D721Med (cell line): ENCODE data around the gene PBX4.
"Not testable (repeated sequence)": the region's sequence is repeated elsewhere in the genome, so short reads cannot be mapped to it uniquely, and the experiment has no call there.

ENCODE experiments used
- DNase-seq: peaks from one replicate; pipeline ENCODE4 v3.0.0; 2011; ENCODE audit warnings: low spot score; ENCODE audit not compliant: insufficient read length
- FAIRE-seq: peaks from 2 replicates; lab custom pipeline; 2011; peaks lifted over from hg19 to GRCh38; lab: Jason Lieb, UNC
- TF ChIP-seq, protein P1 (sequence below): IDR thresholded peaks from 2 replicates; pipeline ENCODE4 v1.5.1; 2012; ENCODE audit warnings: mild to moderate bottlenecking, control low read depth; ENCODE audit not compliant: insufficient read depth; ENCODE audit errors: missing control alignments

The PBX4 gene

DNA sequence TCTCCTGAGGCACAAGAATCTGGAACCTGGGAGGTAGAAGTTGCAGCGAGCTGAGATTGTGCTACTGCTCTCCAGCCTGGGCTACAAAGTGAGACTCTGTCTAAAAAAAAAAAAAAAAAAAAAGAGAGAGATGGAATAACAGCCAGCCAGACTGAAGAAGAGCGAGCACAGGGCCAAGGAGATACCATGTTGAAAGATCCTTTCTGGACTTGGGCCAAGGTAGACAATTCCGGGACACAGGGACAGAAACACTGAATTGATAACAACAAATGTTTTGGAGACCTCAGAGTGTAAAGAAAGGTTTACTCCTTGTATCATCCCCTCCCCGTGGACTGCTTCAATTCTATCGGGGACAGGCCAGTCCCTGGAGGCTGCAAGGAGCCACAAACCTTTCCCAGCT lies 4.9 kb upstream of the PBX4 start:
- FAIRE-seq (no peak), DNase-seq (no peak)
- TF ChIP-seq, protein P1, sequence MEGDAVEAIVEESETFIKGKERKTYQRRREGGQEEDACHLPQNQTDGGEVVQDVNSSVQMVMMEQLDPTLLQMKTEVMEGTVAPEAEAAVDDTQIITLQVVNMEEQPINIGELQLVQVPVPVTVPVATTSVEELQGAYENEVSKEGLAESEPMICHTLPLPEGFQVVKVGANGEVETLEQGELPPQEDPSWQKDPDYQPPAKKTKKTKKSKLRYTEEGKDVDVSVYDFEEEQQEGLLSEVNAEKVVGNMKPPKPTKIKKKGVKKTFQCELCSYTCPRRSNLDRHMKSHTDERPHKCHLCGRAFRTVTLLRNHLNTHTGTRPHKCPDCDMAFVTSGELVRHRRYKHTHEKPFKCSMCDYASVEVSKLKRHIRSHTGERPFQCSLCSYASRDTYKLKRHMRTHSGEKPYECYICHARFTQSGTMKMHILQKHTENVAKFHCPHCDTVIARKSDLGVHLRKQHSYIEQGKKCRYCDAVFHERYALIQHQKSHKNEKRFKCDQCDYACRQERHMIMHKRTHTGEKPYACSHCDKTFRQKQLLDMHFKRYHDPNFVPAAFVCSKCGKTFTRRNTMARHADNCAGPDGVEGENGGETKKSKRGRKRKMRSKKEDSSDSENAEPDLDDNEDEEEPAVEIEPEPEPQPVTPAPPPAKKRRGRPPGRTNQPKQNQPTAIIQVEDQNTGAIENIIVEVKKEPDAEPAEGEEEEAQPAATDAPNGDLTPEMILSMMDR = no peak

DNA sequence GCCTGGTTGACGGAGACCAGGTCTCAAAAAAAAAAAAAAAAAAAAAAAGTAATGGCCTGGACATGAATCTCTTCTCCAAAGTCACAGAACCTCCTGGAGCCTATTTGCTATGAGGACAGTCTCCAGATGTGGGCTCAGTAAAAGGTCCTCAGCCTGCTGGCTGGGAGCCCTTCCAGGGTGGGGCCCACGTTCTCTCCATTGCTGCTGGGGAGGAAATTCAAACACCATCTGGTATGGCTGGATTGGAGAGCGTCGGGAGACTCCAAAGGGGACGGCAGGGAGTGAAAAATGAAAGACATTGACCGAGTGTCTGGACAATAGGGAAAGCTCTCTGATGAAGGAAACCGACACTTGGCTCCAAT lies 1.3 kb upstream of the PBX4 start:
- DNase-seq (no peak), FAIRE-seq (no peak)
- TF ChIP-seq, protein P1 = no peak

DNA sequence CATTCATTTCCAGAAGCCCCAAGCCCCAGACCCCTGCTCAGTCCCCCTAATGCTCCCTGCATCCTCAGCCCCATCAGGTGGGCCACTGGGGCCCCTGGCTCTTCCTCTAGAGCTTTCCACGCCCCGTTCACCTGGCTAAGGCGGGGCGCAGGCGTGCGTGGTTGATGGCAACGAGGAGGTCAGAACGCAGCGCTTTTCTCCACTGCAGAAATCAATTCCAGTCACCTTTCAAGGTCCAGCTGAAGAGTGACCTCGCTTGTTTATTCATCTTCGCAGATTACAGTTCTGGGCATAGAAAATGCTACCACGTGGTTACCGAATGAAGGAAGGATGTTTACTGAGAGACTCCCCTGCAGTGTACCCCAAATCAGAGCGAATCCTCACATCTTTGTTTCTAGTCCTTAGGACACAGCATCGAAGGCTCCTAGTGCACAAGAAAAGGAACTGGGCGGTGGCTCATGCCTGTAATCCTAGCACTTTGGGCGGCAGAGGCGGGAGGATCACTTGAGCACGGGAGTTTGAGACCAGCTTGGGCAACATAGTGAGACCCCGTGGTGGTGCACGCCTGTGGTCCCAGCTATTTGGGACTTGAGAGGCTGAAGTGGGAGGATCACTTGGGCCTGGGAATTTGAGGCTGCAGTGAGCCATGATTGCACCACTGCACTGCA lies 828 bp upstream of the PBX4 start:
- TF ChIP-seq, protein P1 = no peak
- FAIRE-seq (no peak), DNase-seq (no peak)

DNA sequence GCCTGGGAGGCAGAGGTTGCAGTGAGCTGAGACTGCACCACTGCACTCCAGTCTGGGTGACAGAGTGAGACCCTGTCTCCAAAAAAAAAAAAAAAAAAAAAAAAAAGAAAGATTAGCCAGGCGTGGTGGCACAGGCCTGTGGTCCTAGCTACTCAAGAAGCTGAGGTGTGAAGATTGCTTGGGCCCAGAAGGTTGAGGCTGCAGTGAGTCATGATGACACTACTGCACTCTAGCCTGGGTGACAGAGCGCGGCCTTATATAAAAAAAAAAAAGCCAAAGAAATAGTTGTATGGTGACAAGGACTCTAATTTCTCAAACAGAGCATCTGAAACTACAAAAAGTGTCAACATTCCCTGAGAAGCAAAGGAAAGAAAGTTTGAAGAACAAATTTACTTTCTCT lies 3.4 kb downstream of the PBX4 start:
- TF ChIP-seq, protein P1 = no peak
- DNase-seq (no peak), FAIRE-seq (no peak)

DNA sequence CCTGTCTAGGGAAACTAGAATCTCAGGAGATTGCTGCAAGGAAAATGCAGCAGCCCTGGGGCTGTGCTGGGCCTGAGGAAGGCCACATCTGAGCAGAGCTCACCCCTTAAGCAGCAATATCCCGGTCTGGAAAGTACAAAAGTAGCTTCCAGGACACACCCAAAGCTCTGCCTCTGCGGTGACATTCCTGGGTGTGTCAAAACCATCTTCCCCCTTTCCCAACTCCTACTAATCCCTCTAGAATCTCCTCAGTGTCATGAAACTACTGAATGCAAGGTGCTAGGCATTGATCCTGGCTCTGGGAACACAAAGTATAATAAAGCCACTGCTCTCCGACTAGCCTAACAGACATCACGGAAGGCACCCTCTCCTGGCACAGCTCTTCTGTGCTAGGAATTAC lies 5.0 kb downstream of the PBX4 start:
- TF ChIP-seq, protein P1 = no peak
- FAIRE-seq = no peak
- DNase-seq = no peak

DNA sequence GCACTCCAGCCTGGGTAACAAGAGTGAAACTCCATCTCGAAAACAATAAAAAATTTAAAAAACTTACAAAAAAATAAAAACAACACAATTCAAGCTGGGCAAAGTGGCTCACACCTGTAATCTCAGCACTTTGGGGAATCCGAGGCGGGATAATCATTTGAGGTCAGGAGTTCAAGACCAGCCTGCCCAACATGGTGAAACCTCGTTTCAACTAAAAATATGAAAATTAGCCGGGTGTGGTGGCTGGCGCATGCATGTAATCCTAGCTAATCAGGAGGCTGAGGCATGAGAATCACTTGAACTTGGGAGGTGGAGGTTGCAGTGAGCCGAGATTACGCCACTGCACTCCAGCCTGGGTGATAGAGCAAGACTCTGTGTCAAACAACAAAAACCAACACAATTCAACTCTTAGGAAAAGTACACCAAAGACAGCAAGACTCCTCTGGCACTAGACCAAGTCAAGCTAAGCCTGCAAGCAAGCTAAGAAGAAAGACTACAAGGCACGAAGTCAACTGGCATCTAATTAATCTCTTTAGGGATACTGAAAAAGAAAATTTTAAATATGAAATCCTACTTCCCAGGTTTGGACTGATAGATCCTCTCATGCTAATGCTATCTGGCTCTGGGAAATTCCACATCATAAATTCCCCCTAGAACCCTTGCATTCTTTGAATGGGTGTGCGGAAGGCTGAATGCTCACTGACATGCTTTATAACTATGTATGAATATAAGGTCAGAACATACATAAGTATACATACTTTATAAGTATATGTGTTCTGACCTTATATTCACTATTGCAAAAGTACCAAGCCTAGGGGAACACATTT lies 7.9 kb downstream of the PBX4 start:
- no peak for FAIRE-seq
- no peak for DNase-seq
- TF ChIP-seq, protein P1 = no peak

DNA sequence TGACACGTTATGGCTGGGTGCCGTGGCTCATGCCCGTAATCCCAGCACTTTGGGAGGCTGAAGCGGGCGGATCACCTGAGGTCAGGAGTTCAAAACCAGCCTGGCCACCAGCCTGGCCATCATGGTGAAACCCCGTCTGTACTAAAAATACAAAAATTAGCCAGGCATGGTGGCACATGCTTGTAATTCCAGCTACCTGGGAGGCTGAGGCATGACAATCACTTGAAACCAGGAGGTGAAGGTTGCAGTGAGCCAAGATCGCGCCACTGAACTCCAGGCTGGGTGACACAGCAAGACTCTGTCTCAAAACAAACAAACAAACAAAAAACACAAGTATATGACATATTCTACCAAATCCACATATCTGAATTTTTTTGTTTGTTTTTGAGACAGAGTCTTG lies 11.8 kb downstream of the PBX4 start:
- FAIRE-seq, DNase-seq: not testable (repeated sequence)
